ENCODE measurements around the gene GNMT. TPM values are rescaled to one million over a fixed set of nuclear protein-coding genes. Genes with fewer than 3 reads are reported as not detected.
"Not testable (repeated sequence)": the region's sequence is repeated elsewhere in the genome, so short reads cannot be mapped to it uniquely, and the experiment has no call there.

GNMT gene
- total and polyA plus RNA-seq, 9 of the 15 experiments (the other 6 are each of a cell fraction or from before 2014, with no cell fraction given) = 0.11 to 0.29 (median 0.15) TPM; not detected in 6

GRCh38 chr6:42952389-42952788 lies 8.2 kb upstream of the GNMT start (continued):
- TF ChIP-seq TAL1 (IDR thresholded peaks at IDR 0.05) (no peak), MTF1 (CRISPR knock-in tag; IDR thresholded peaks at IDR 0.05; ENCODE audit: borderline replicate concordance) (no peak), NR2C1 (IDR thresholded peaks at IDR 0.05) (no peak), NR2C1 (tag; IDR thresholded peaks at IDR 0.05) (0 out of 2 replicates have a peak, but pooled peaks have one; percentile 16), ZNF778 (CRISPR knock-in tag; IDR thresholded peaks at IDR 0.05) (no peak), MTA2 (IDR thresholded peaks at IDR 0.05; ENCODE audit: low read depth) (no peak), NR4A1 (CRISPR knock-in tag; IDR thresholded peaks at IDR 0.05) (no peak), NR4A1 (tag; IDR thresholded peaks at IDR 0.05) (0 out of 2 replicates have a peak, but pooled peaks have one; percentile 42), ZNF436 (CRISPR knock-in tag; IDR thresholded peaks at IDR 0.05) (no peak), SMAD4 (CRISPR knock-in tag; conservative IDR thresholded peaks at IDR 0.05) (0 out of 2 replicates have a peak, but pooled peaks have one; percentile 22), TGIF2 (CRISPR knock-in tag; IDR thresholded peaks at IDR 0.05) (no peak), PTRF (tag; IDR thresholded peaks at IDR 0.05) (peak; percentile 78), PREB (CRISPR knock-in tag; IDR thresholded peaks at IDR 0.05) (no peak), MEF2A (IDR thresholded peaks at IDR 0.05; ENCODE audit: control insufficient read depth, low read depth, low read length) (no peak), PTTG1 (tag; IDR thresholded peaks at IDR 0.05; ENCODE audit: low read depth) (peak; percentile 61)
- TF ChIP-seq, protein P1, sequence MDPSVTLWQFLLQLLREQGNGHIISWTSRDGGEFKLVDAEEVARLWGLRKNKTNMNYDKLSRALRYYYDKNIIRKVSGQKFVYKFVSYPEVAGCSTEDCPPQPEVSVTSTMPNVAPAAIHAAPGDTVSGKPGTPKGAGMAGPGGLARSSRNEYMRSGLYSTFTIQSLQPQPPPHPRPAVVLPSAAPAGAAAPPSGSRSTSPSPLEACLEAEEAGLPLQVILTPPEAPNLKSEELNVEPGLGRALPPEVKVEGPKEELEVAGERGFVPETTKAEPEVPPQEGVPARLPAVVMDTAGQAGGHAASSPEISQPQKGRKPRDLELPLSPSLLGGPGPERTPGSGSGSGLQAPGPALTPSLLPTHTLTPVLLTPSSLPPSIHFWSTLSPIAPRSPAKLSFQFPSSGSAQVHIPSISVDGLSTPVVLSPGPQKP (CRISPR knock-in tag; IDR thresholded peaks at IDR 0.05) = no peak

- DNase-seq (ENCODE audit: extremely low read depth in 1 of 4, low spot score in 3 of 4); H3K27me3 ChIP-seq (ENCODE audit: control insufficient read depth in 2 of 2, insufficient read depth in 2 of 2, low read length in 2 of 2); H3K9me3 ChIP-seq (replicated peaks; ENCODE audit: control insufficient read depth, insufficient read depth, low read depth, low read length); H3K9me1 ChIP-seq (ENCODE audit: control insufficient read depth, insufficient read depth, low read length); ATAC-seq; H4K20me1 ChIP-seq (replicated peaks; ENCODE audit: control insufficient read depth, insufficient read depth, low read length); CTCF ChIA-PET (ENCODE audit: low intra/inter-chr PET ratio); H3K4me3 ChIP-seq; in situ Hi-C loops (cut with MboI); BruUV-seq (replicated peaks); H3K9ac ChIP-seq (ENCODE audit: insufficient read depth in 1 of 2, low read depth in 2 of 2, low read length in 2 of 2); H3K27ac ChIP-seq (ENCODE audit: extremely low read depth, low read depth, low read length); H3K36me3 ChIP-seq (ENCODE audit: control insufficient read depth, insufficient read depth, low read length); FAIRE-seq; H3K4me2 ChIP-seq (ENCODE audit: insufficient read depth, low read length); intact Hi-C loops (cut with micrococcal nuclease); H3K79me2 ChIP-seq (ENCODE audit: control insufficient read depth, insufficient read depth, low read length); H2AFZ ChIP-seq (ENCODE audit: low read depth, low read length); H3K4me1 ChIP-seq (replicated peaks in 1 of 2; ENCODE audit: control insufficient read depth in 2 of 2, insufficient read depth in 2 of 2, low read length in 2 of 2): not testable (repeated sequence)
- POLR2A ChIA-PET = interaction anchor here (0.6 to 1.1 kb wide), 2 partner anchors 19 to 24 kb away, joined by 3 read pairs; no protein-coding TSS in a partner anchor
- 46% methylated on average over 4 of the region's 4 CpGs for WGBS (ENCODE audit: insufficient coverage, low coverage, missing lambda C conversion rate)
Measured at GRCh38 chr6:42954405-42954804, 6.1 kb upstream of the GNMT start.

All from K562 (cell line).